ENCODE results near the gene XKR8.

GRCh38 chr1:27993241-27993640 lies 33.5 kb downstream of the XKR8 start:
- TF ChIP-seq CTCF (conservative IDR thresholded peaks at IDR 0.05; ENCODE audit: low read length) (no peak), EZH2phosphoT487 (IDR thresholded peaks at IDR 0.05; ENCODE audit: borderline replicate concordance, low read depth, low read length) (no peak)
